Measurements from ENCODE around the gene PLEKHM2. TPM values are rescaled to one million over a fixed set of nuclear protein-coding genes. Genes with fewer than 3 reads are reported as not detected.

PLEKHM2 gene
- total RNA-seq, 1 donor from 2014 or later, result 105 TPM

GRCh38 chr1:15734901-15735300 is 50.8 kb downstream of the PLEKHM2 start:
- no peak for ATAC-seq (ENCODE audit: low read depth)
- H3K4me3 Mint-ChIP-seq, result no peak overlapping the region
- intact Hi-C loops (cut with micrococcal nuclease), result no loop called here
- CTCF ChIA-PET, result no interaction called here
- H3K4me1 Mint-ChIP-seq, result peaks cover 5% of the 10 kb centered on the region
- DNase-seq, result no peak
- peaks cover 37% of the 10 kb centered on the region for H3K36me3 Mint-ChIP-seq (ENCODE audit: low read depth)
- TF ChIP-seq CTCF (IDR thresholded peaks at IDR 0.05), result no peak
- POLR2A ChIA-PET, result interaction anchor here (1.1 kb wide), 1 partner anchor 38 kb away, joined by 6 read pairs; no protein-coding TSS in a partner anchor
- H3K27me3 Mint-ChIP-seq, result no peaks in the 10 kb centered on the region
- H3K27ac Mint-ChIP-seq, result no peak overlapping the region
- no peaks in the 10 kb centered on the region for H3K9me3 Mint-ChIP-seq

- POLR2A ChIA-PET, result interaction anchor here (0.9 to 1.1 kb wide), 2 partner anchors 25 to 39 kb away, joined by 4 to 6 read pairs; no protein-coding TSS in a partner anchor
- Mint-ChIP-seq H3K9me3 (no peaks in the 10 kb centered on the region), H3K4me3 (no peak overlapping the region), H3K4me1 (peaks cover 5% of the 10 kb centered on the region), H3K36me3 (ENCODE audit: low read depth) (peaks cover 34% of the 10 kb centered on the region), H3K27me3 (no peaks in the 10 kb centered on the region), H3K27ac (peak overlapping the region; percentile 30)
- TF ChIP-seq CTCF (IDR thresholded peaks at IDR 0.05), result no peak
- intact Hi-C loops (cut with micrococcal nuclease), result no loop called here
- DNase-seq (no peak), ATAC-seq (ENCODE audit: low read depth) (peak; percentile 51)
- CTCF ChIA-PET, result no interaction called here
Observed at GRCh38 chr1:15735304-15736037, 51.4 kb downstream of the PLEKHM2 start.

- no peak for ATAC-seq (ENCODE audit: low read depth)
- H3K9me3 Mint-ChIP-seq, result no peaks in the 10 kb centered on the region
- ChIA-PET CTCF (no interaction called here), POLR2A (interaction anchor here (0.9 to 1.1 kb wide), 2 partner anchors 25 to 40 kb away, joined by 4 to 6 read pairs; no protein-coding TSS in a partner anchor)
- H3K4me1 Mint-ChIP-seq, result peaks cover 8% of the 10 kb centered on the region
- peak within 1 kb of the TSS; percentile 30 for H3K27ac Mint-ChIP-seq
- no peaks in the 10 kb centered on the region for H3K27me3 Mint-ChIP-seq
- intact Hi-C loops (cut with micrococcal nuclease), result no loop called here
- no peak for DNase-seq
- H3K4me3 Mint-ChIP-seq, result no peak within 1 kb of the TSS
- TF ChIP-seq CTCF (IDR thresholded peaks at IDR 0.05), result no peak
- H3K36me3 Mint-ChIP-seq (ENCODE audit: low read depth), result peaks cover 27% of the 10 kb centered on the region
Observed at GRCh38 chr1:15736038-15736891, 52.1 kb downstream of the PLEKHM2 start, which contains the start of gene SLC25A34. Gene SLC25A34, plus strand, starts transcription at chr1:15736258. Its CDS starts 228 bp downstream, at chr1:15736486.

- Mint-ChIP-seq H3K4me1 (peaks cover 11% of the 10 kb centered on the region), H3K4me3 (no peak overlapping the region), H3K36me3 (ENCODE audit: low read depth) (peaks cover 26% of the 10 kb centered on the region), H3K27me3 (no peaks in the 10 kb centered on the region), H3K9me3 (no peaks in the 10 kb centered on the region), H3K27ac (no peak overlapping the region)
- DNase-seq (no peak), ATAC-seq (ENCODE audit: low read depth) (no peak)
- ChIA-PET CTCF (no interaction called here), POLR2A (interaction anchor here (0.5 kb wide), 1 partner anchor 165 kb away, joined by 6 read pairs; no protein-coding TSS in a partner anchor)
- no peak for TF ChIP-seq CTCF (IDR thresholded peaks at IDR 0.05)
- intact Hi-C loops (cut with micrococcal nuclease), result no loop called here
Observed at GRCh38 chr1:15736892-15737261, 52.8 kb downstream of the PLEKHM2 start.

All from activated B cell treated with CpG ODN at 0.5 μM for 24 hours (primary cell).